ENCODE data around the gene BTC.

GRCh38 chr4:74742185-74742584 is 52.1 kb downstream of the BTC start:
- TF ChIP-seq SUZ12 (IDR thresholded peaks at IDR 0.05) (no peak), FOXK2 (IDR thresholded peaks at IDR 0.05) (no peak), SP1 (IDR thresholded peaks at IDR 0.05) (no peak), LEF1 (IDR thresholded peaks at IDR 0.05; ENCODE audit: borderline replicate concordance) (no peak), FOXM1 (IDR thresholded peaks at IDR 0.05; ENCODE audit: borderline replicate concordance) (no peak), PKNOX1 (IDR thresholded peaks at IDR 0.05) (no peak), BHLHE40 (IDR thresholded peaks at IDR 0.05; ENCODE audit: borderline replicate concordance) (no peak)

Data from HEK293T (cell line).